Peyer's patch (tissue), 4 donors: Measurements from ENCODE around the gene ITGAD. TPM values are rescaled to one million over a fixed set of nuclear protein-coding genes. Genes with fewer than 3 reads are reported as not detected.

ENCODE experiments used
- DNase-seq, 3 donors: peaks; one replicate each; pipeline ENCODE4 v3.0.0-alpha.2; 2017 to 2019
- H3K27ac ChIP-seq, 4 donors: fragments of 200-600 bp; sonication (generic); one replicate each; pipeline ENCODE4 v1.5.1; 2016 to 2019
- H3K27me3 ChIP-seq, 2 donors: fragments of 200-600 bp; sonication (generic); one replicate each; pipeline ENCODE4 v1.5.1; 2019
- H3K36me3 ChIP-seq, 3 donors: fragments of 200-600 bp; sonication (generic); one replicate each; pipeline ENCODE4 v1.5.1; 2016 to 2019
- H3K4me1 ChIP-seq, 4 donors: fragments of 200-600 bp; sonication (generic); one replicate each; pipeline ENCODE4 v1.5.1; 2016 to 2019
- H3K4me3 ChIP-seq, 4 donors: fragments of 200-600 bp; sonication (generic); 1 replicate in 3 of 4; 2 replicates in 1 of 4; pipeline ENCODE4 v1.5.1; 2016 to 2019; ENCODE audit warnings: mild to moderate bottlenecking in 1 of 4
- H3K9me3 ChIP-seq, 4 donors: fragments of 200-600 bp; sonication (generic); one replicate each; pipeline ENCODE4 v1.5.1; 2016 to 2019; ENCODE audit warnings: mild to moderate bottlenecking in 1 of 4
- CTCF ChIP-seq, 6 experiments: fragments of 450-650 bp in 4 of 6; fragments of 200-600 bp in 2 of 6; sonication (generic) in 1 of 6; IDR thresholded peaks; one replicate each; pipeline ENCODE4 v1.5.1; 2017 to 2019; ENCODE audit warnings: antibody characterized with exemption in 6 of 6, mild to moderate bottlenecking in 3 of 6, moderate library complexity in 1 of 6
- POLR2A ChIP-seq, 2 donors: fragments of 450-650 bp; IDR thresholded peaks; one replicate each; pipeline ENCODE4 v1.5.1; 2017; ENCODE audit warnings: antibody characterized with exemption in 2 of 2, mild to moderate bottlenecking in 2 of 2, moderate library complexity in 2 of 2
- total RNA-seq, 4 donors: library from RNA; depleted of rRNA; stranded (reverse); fragments of >200 nt; gene quantifications; one replicate each; pipeline ENCODE4 v1.1.0, GENCODE V29; 2016

Gene ITGAD
- total RNA-seq, 4 donors from 2014 or later, result 0.83 TPM; not detected in 3

- H3K36me3 ChIP-seq, result no peaks in the 10 kb centered on the region
- H3K9me3 ChIP-seq, result no peaks in the 10 kb centered on the region
- H3K27ac ChIP-seq, result no peak overlapping the region
- no peaks in the 10 kb centered on the region for H3K4me1 ChIP-seq
- H3K27me3 ChIP-seq, result no peaks in the 10 kb centered on the region
- TF ChIP-seq CTCF (IDR thresholded peaks at IDR 0.05) (no peak), POLR2A (IDR thresholded peaks at IDR 0.05) (no peak)
- no peak for DNase-seq
- no peak overlapping the region for H3K4me3 ChIP-seq
These were observed 11.4 kb downstream of the ITGAD start for GRCh38 chr16:31404353-31405064.

GRCh38 chr16:31407406-31407805, 14.3 kb downstream of the ITGAD start:
- TF ChIP-seq CTCF (IDR thresholded peaks at IDR 0.05) (no peak), POLR2A (IDR thresholded peaks at IDR 0.05) (no peak)
- Histone ChIP-seq H3K9me3 (no peaks in the 10 kb centered on the region), H3K4me1 (no peaks in the 10 kb centered on the region), H3K4me3 (no peak overlapping the region), H3K27me3 (no peaks in the 10 kb centered on the region), H3K27ac (no peak overlapping the region), H3K36me3 (no peaks in the 10 kb centered on the region)
- no peak for DNase-seq

- Histone ChIP-seq H3K9me3 (no peaks in the 10 kb centered on the region), H3K36me3 (no peaks in the 10 kb centered on the region), H3K27me3 (no peaks in the 10 kb centered on the region), H3K4me3 (no peak overlapping the region), H3K4me1 (no peaks in the 10 kb centered on the region), H3K27ac (no peak overlapping the region)
- no peak for DNase-seq
- TF ChIP-seq POLR2A (IDR thresholded peaks at IDR 0.05), result no peak
- TF ChIP-seq CTCF (IDR thresholded peaks at IDR 0.05), result no peak
These were observed 16.3 kb downstream of the ITGAD start for GRCh38 chr16:31409433-31409832.

- TF ChIP-seq POLR2A (IDR thresholded peaks at IDR 0.05) (no peak), CTCF (IDR thresholded peaks at IDR 0.05) (no peak)
- DNase-seq, result no peak
- no peaks in the 10 kb centered on the region for H3K4me1 ChIP-seq
- H3K27me3 ChIP-seq, result no peaks in the 10 kb centered on the region
- H3K36me3 ChIP-seq, result no peaks in the 10 kb centered on the region
- H3K4me3 ChIP-seq, result no peak overlapping the region
- no peaks in the 10 kb centered on the region for H3K9me3 ChIP-seq
- no peak overlapping the region for H3K27ac ChIP-seq
These were observed 16.9 kb downstream of the ITGAD start for GRCh38 chr16:31410082-31410481.

GRCh38 chr16:31411024-31411844, 18.1 kb downstream of the ITGAD start:
- TF ChIP-seq POLR2A (IDR thresholded peaks at IDR 0.05), result no peak
- no peak for TF ChIP-seq CTCF (IDR thresholded peaks at IDR 0.05)
- H3K9me3 ChIP-seq, result no peaks in the 10 kb centered on the region
- no peaks in the 10 kb centered on the region for H3K4me1 ChIP-seq
- no peak overlapping the region for H3K4me3 ChIP-seq
- H3K27ac ChIP-seq, result no peak overlapping the region
- H3K27me3 ChIP-seq, result no peaks in the 10 kb centered on the region
- no peaks in the 10 kb centered on the region for H3K36me3 ChIP-seq
- DNase-seq, result no peak
